Measurements from ENCODE around the gene TIMD4.

The TIMD4 gene

DNA sequence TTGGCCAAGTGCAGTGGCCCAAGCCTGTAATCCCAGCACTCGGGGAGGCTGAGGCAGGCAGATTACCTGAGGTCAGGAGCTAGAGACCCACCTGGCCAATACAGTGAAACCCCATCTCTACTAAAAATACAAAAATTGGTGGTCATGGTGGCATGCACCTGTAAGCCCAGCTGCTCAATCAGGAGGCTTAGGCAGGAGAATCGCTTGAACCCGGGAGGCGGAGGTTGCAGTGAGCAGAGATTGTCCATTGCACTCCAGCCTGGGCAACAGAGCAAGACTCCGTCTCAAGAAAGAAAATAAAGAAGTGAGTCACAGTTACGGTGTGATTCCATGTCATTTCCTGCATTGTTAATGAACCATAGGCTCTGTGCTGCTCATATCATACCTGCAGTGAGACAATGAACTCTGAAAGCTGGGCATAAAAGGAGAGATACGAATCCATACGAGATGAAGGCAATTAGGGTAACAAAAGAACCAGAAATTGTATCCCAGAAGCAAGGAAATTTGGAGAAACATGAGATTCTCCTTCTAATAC lies 44.6 kb downstream of the TIMD4 start:
- H3K27ac Mint-ChIP-seq (ENCODE audit: low read depth), result peak overlapping the region; percentile 43
- peaks cover 50% of the 10 kb centered on the region for H3K4me1 Mint-ChIP-seq
- H3K27me3 Mint-ChIP-seq, result no peaks in the 10 kb centered on the region
- peaks cover 3% of the 10 kb centered on the region for H3K36me3 Mint-ChIP-seq (ENCODE audit: insufficient read depth)
- DNase-seq (ENCODE audit: low spot score in 2 of 2) (no peak), ATAC-seq (replicated peaks; ENCODE audit: extremely low read depth, poor library complexity, severe bottlenecking) (no peak)
- no peak overlapping the region for H3K4me3 Mint-ChIP-seq
- peaks cover 4% of the 10 kb centered on the region for H3K9me3 Mint-ChIP-seq

DNA sequence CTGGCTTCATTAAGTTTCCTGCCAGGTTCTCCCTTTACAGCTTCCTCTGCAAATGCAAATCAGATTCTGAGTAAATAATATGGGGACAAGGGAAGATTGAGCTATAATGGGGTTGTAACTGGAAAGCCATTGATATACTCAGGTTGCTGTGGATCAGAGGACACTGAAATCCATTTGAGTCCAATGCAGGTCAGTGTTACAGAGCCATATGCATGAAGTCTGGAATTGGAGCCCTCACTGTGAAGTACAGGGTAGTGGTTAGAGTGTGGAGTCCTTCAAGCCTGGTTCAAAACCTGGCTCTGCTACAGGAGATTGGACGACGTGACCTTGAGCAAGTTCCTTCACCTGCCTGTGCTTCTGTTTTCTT lies 48.7 kb downstream of the TIMD4 start:
- H3K4me1 Mint-ChIP-seq, result peaks cover 41% of the 10 kb centered on the region
- ATAC-seq (replicated peaks; ENCODE audit: extremely low read depth, poor library complexity, severe bottlenecking), result no peak

DNA sequence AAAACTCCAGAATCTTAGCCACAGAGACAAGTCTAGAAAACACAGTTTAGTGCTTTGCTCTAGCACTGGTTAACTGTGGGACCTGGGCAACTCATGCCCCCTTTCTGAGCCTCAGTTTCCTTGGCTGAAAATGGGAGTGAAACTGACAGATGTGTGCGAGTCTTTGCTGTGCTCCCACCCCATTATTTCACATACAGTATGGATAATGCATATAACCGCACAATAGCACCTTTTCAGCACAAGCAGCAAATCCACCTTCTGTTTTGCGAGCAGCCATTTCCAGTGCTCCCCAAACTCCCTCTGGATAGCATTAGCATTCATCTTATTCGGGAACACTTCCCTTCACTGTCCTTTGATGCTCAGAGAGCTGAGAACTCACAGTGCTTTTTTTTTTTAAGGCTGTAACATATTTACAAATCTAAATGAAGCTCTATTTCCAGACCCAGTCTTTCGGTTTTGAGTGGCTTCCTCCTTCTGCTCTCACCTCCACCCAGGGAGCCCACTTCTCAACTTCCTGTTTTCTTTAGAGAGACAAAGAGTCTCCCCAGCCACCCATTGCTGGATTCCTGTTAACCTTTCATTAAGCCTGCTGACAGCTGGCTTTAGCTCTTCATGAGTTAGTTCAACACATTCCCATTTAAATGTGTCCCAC lies 49.2 kb downstream of the TIMD4 start:
- Mint-ChIP-seq H3K36me3 (ENCODE audit: insufficient read depth) (no peaks in the 10 kb centered on the region), H3K4me3 (peak overlapping the region; percentile 74), H3K4me1 (peaks cover 38% of the 10 kb centered on the region)

More for the DNA sequence above, 48.7 kb downstream of the TIMD4 start:
- no peaks in the 10 kb centered on the region for H3K36me3 Mint-ChIP-seq (ENCODE audit: insufficient read depth)
- no peaks in the 10 kb centered on the region for H3K27me3 Mint-ChIP-seq
- DNase-seq (ENCODE audit: low spot score in 2 of 2), result no peak
- H3K27ac Mint-ChIP-seq (ENCODE audit: low read depth), result peak overlapping the region; percentile 85
- H3K9me3 Mint-ChIP-seq, result peaks cover 4% of the 10 kb centered on the region
- H3K4me3 Mint-ChIP-seq, result peak overlapping the region; percentile 74

GRCh38 chr5:156913355-156913718 lies 49.7 kb downstream of the TIMD4 start:
- DNase-seq (ENCODE audit: low spot score in 2 of 2), result no peak
- H3K4me1 Mint-ChIP-seq, result peaks cover 38% of the 10 kb centered on the region
- H3K27me3 Mint-ChIP-seq, result no peaks in the 10 kb centered on the region
- peak overlapping the region; percentile 74 for H3K4me3 Mint-ChIP-seq
- H3K9me3 Mint-ChIP-seq, result peaks cover 4% of the 10 kb centered on the region
- peak overlapping the region; percentile 85 for H3K27ac Mint-ChIP-seq (ENCODE audit: low read depth)
- no peak for ATAC-seq (replicated peaks; ENCODE audit: extremely low read depth, poor library complexity, severe bottlenecking)
- H3K36me3 Mint-ChIP-seq (ENCODE audit: insufficient read depth), result no peaks in the 10 kb centered on the region

More for the DNA sequence above, 49.2 kb downstream of the TIMD4 start:
- H3K9me3 Mint-ChIP-seq, result peaks cover 4% of the 10 kb centered on the region
- DNase-seq (ENCODE audit: low spot score in 2 of 2), result peak in 1 of 2 donors; percentile 14
- ATAC-seq (replicated peaks; ENCODE audit: extremely low read depth, poor library complexity, severe bottlenecking), result peak; percentile 92
- H3K27ac Mint-ChIP-seq (ENCODE audit: low read depth), result peak overlapping the region; percentile 85
- no peaks in the 10 kb centered on the region for H3K27me3 Mint-ChIP-seq

DNA sequence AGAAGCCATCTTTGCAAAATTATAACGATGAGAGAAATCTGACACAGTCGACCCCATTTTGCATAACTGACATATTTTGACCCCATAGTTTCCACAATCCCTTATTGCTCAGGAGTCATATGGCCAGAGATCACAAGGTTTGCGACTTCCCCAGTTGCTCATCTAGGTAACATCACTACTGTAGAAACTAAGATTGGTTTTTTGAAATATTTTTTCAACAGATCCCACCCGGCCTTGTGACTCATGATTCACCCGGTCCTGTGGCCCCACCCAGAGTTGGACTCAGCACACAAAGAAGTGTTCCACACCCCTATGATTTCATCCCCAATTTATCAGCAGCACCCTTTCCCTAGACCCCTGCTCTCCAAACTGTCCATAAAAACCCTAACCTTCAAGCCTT lies 50.2 kb downstream of the TIMD4 start:
- peak overlapping the region; percentile 74 for H3K4me3 Mint-ChIP-seq
- H3K4me1 Mint-ChIP-seq, result peaks cover 43% of the 10 kb centered on the region
- ATAC-seq (replicated peaks; ENCODE audit: extremely low read depth, poor library complexity, severe bottlenecking), result no peak
- H3K27me3 Mint-ChIP-seq, result no peaks in the 10 kb centered on the region
- peak overlapping the region; percentile 85 for H3K27ac Mint-ChIP-seq (ENCODE audit: low read depth)
- H3K36me3 Mint-ChIP-seq (ENCODE audit: insufficient read depth), result no peaks in the 10 kb centered on the region
- H3K9me3 Mint-ChIP-seq, result peaks cover 4% of the 10 kb centered on the region
- no peak for DNase-seq (ENCODE audit: low spot score in 2 of 2)

DNA sequence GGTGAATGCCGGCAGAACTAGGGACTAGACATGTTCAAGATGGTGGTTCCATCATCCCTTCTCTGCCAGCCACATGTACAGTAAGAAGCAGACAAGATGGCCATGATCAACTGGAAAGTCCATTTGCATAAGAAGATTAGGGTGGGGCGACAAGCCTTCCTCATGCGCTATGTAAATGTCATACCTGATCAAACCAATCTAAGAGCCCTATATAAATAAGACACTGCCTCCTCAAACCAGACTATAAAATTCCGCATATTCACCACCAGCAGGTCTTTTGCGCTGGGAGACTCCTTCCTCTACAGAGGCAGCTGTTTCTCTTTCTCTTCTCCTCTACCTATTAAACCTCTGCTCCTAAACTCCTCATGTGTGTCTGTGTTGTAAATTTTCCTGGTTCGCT lies 53.8 kb downstream of the TIMD4 start:
- no peaks in the 10 kb centered on the region for H3K36me3 Mint-ChIP-seq (ENCODE audit: insufficient read depth)
- peaks cover 24% of the 10 kb centered on the region for H3K4me1 Mint-ChIP-seq
- no peak overlapping the region for H3K27ac Mint-ChIP-seq (ENCODE audit: low read depth)
- DNase-seq (ENCODE audit: low spot score in 2 of 2) (no peak), ATAC-seq (replicated peaks; ENCODE audit: extremely low read depth, poor library complexity, severe bottlenecking) (no peak)
- peaks cover under 1% of the 10 kb centered on the region for H3K9me3 Mint-ChIP-seq
- no peak overlapping the region for H3K4me3 Mint-ChIP-seq
- no peaks in the 10 kb centered on the region for H3K27me3 Mint-ChIP-seq

- Mint-ChIP-seq H3K4me1 (peaks cover 8% of the 10 kb centered on the region), H3K4me3 (no peak overlapping the region), H3K36me3 (ENCODE audit: insufficient read depth) (no peaks in the 10 kb centered on the region), H3K27me3 (no peaks in the 10 kb centered on the region), H3K9me3 (no peaks in the 10 kb centered on the region), H3K27ac (ENCODE audit: low read depth) (no peak overlapping the region)
- DNase-seq (ENCODE audit: low spot score in 2 of 2), result no peak
- ATAC-seq (replicated peaks; ENCODE audit: extremely low read depth, poor library complexity, severe bottlenecking), result no peak
These were observed 55.4 kb downstream of the TIMD4 start for GRCh38 chr5:156907667-156908066.

GRCh38 chr5:156906807-156907206 lies 56.2 kb downstream of the TIMD4 start:
- no peaks in the 10 kb centered on the region for H3K9me3 Mint-ChIP-seq

GRCh38 chr5:156896546-156896945 lies 66.5 kb downstream of the TIMD4 start:
- DNase-seq (ENCODE audit: low spot score in 2 of 2) (no peak), ATAC-seq (replicated peaks; ENCODE audit: extremely low read depth, poor library complexity, severe bottlenecking) (no peak)
- H3K9me3 Mint-ChIP-seq, result no peaks in the 10 kb centered on the region
- no peaks in the 10 kb centered on the region for H3K27me3 Mint-ChIP-seq
- no peaks in the 10 kb centered on the region for H3K36me3 Mint-ChIP-seq (ENCODE audit: insufficient read depth)
- no peak overlapping the region for H3K4me3 Mint-ChIP-seq
- H3K4me1 Mint-ChIP-seq, result peaks cover 17% of the 10 kb centered on the region
- H3K27ac Mint-ChIP-seq (ENCODE audit: low read depth), result no peak overlapping the region

More at GRCh38 chr5:156906807-156907206, 56.2 kb downstream of the TIMD4 start:
- ATAC-seq (replicated peaks; ENCODE audit: extremely low read depth, poor library complexity, severe bottlenecking), result no peak
- peak overlapping the region; percentile 72 for H3K27ac Mint-ChIP-seq (ENCODE audit: low read depth)
- H3K4me3 Mint-ChIP-seq, result no peak overlapping the region
- no peak for DNase-seq (ENCODE audit: low spot score in 2 of 2)
- H3K4me1 Mint-ChIP-seq, result peaks cover 5% of the 10 kb centered on the region
- H3K27me3 Mint-ChIP-seq, result no peaks in the 10 kb centered on the region
- H3K36me3 Mint-ChIP-seq (ENCODE audit: insufficient read depth), result no peaks in the 10 kb centered on the region

GRCh38 chr5:156893517-156893916 lies 69.5 kb downstream of the TIMD4 start:
- H3K27me3 Mint-ChIP-seq, result no peaks in the 10 kb centered on the region
- H3K4me3 Mint-ChIP-seq, result no peak overlapping the region
- DNase-seq (ENCODE audit: low spot score in 2 of 2), result no peak
- peaks cover 17% of the 10 kb centered on the region for H3K4me1 Mint-ChIP-seq
- H3K36me3 Mint-ChIP-seq (ENCODE audit: insufficient read depth), result no peaks in the 10 kb centered on the region
- no peak overlapping the region for H3K27ac Mint-ChIP-seq (ENCODE audit: low read depth)
- H3K9me3 Mint-ChIP-seq, result no peaks in the 10 kb centered on the region
- no peak for ATAC-seq (replicated peaks; ENCODE audit: extremely low read depth, poor library complexity, severe bottlenecking)

GRCh38 chr5:156892864-156893263 lies 70.2 kb downstream of the TIMD4 start:
- DNase-seq (ENCODE audit: low spot score in 2 of 2) (no peak), ATAC-seq (replicated peaks; ENCODE audit: extremely low read depth, poor library complexity, severe bottlenecking) (no peak)
- Mint-ChIP-seq H3K27me3 (no peaks in the 10 kb centered on the region), H3K36me3 (ENCODE audit: insufficient read depth) (no peaks in the 10 kb centered on the region), H3K9me3 (no peaks in the 10 kb centered on the region), H3K4me1 (peaks cover 17% of the 10 kb centered on the region), H3K4me3 (no peak overlapping the region), H3K27ac (ENCODE audit: low read depth) (peak overlapping the region; percentile 30)

DNA sequence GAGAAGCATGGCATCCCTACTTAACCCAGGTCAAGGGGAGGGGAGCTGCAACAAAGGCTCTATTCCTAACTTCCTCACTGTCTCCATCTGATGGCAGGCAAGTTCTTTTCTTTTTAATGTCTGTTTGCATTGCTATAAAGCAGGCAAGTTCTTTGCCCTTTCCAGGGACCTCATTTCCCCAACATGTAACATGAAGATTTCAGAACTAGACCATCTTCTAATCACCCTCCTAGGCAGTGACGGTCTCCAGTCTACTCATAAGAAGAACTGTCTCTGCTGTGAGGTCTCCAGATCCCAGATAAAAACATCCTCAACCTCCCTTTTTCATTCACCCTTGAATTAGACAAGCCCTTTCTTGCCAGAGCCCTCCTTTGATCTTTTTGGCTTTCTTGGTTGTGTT lies 70.8 kb downstream of the TIMD4 start:
- Mint-ChIP-seq H3K9me3 (no peaks in the 10 kb centered on the region), H3K27me3 (no peaks in the 10 kb centered on the region), H3K36me3 (ENCODE audit: insufficient read depth) (no peaks in the 10 kb centered on the region), H3K27ac (ENCODE audit: low read depth) (peak overlapping the region; percentile 30), H3K4me1 (peaks cover 17% of the 10 kb centered on the region), H3K4me3 (no peak overlapping the region)
- ATAC-seq (replicated peaks; ENCODE audit: extremely low read depth, poor library complexity, severe bottlenecking) (no peak), DNase-seq (ENCODE audit: low spot score in 2 of 2) (no peak)

GRCh38 chr5:156888520-156888919 lies 74.5 kb downstream of the TIMD4 start:
- Mint-ChIP-seq H3K27ac (ENCODE audit: low read depth) (no peak overlapping the region), H3K36me3 (ENCODE audit: insufficient read depth) (no peaks in the 10 kb centered on the region), H3K4me3 (no peak overlapping the region), H3K4me1 (peaks cover 12% of the 10 kb centered on the region), H3K27me3 (no peaks in the 10 kb centered on the region), H3K9me3 (no peaks in the 10 kb centered on the region)
- DNase-seq (ENCODE audit: low spot score in 2 of 2) (no peak), ATAC-seq (replicated peaks; ENCODE audit: extremely low read depth, poor library complexity, severe bottlenecking) (no peak)
